GM21737 (cell line): ENCODE measurements around the gene AOPEP.

Experiments
- ATAC-seq: cut with Tn5 transposase; IDR thresholded peaks from one replicate; pipeline ENCODE4 v1.9.1; 2021; ENCODE audit warnings: mild to moderate bottlenecking, moderate library complexity; ENCODE audit not compliant: unreplicated experiment

AOPEP gene

GRCh38 chr9:94891183-94891582, 164.7 kb downstream of the AOPEP start:
- no peak for ATAC-seq

- no peak for ATAC-seq
These were observed 166.2 kb downstream of the AOPEP start for GRCh38 chr9:94892675-94893074.

GRCh38 chr9:94894094-94894699, 167.7 kb downstream of the AOPEP start:
- no peak for ATAC-seq

GRCh38 chr9:94895668-94896067, 169.2 kb downstream of the AOPEP start:
- ATAC-seq, result no peak

- no peak for ATAC-seq
These were observed 170.0 kb downstream of the AOPEP start for GRCh38 chr9:94896512-94896911.

- no peak for ATAC-seq
These were observed 173.1 kb downstream of the AOPEP start for GRCh38 chr9:94899464-94900221.

GRCh38 chr9:94900222-94901018, 173.9 kb downstream of the AOPEP start:
- no peak for ATAC-seq

- ATAC-seq, result no peak
These were observed 174.5 kb downstream of the AOPEP start for GRCh38 chr9:94901019-94901363.

GRCh38 chr9:94903961-94904421, 177.5 kb downstream of the AOPEP start:
- no peak for ATAC-seq

- ATAC-seq, result no peak
These were observed 178.3 kb downstream of the AOPEP start for GRCh38 chr9:94904806-94905205.

- ATAC-seq, result no peak
These were observed 179.1 kb downstream of the AOPEP start for GRCh38 chr9:94905606-94906005.

- no peak for ATAC-seq
These were observed 179.7 kb downstream of the AOPEP start for GRCh38 chr9:94906181-94906580.

GRCh38 chr9:94906713-94907112, 180.2 kb downstream of the AOPEP start:
- no peak for ATAC-seq

- no peak for ATAC-seq
These were observed 180.9 kb downstream of the AOPEP start for GRCh38 chr9:94907264-94907936.

GRCh38 chr9:94908011-94908563, 181.6 kb downstream of the AOPEP start:
- ATAC-seq, result no peak

- ATAC-seq, result no peak
These were observed 182.2 kb downstream of the AOPEP start for GRCh38 chr9:94908583-94909249.

- no peak for ATAC-seq
These were observed 182.9 kb downstream of the AOPEP start for GRCh38 chr9:94909250-94909894.

- ATAC-seq, result no peak
These were observed 183.6 kb downstream of the AOPEP start for GRCh38 chr9:94909965-94910730.

GRCh38 chr9:94911211-94911610, 184.7 kb downstream of the AOPEP start:
- ATAC-seq, result no peak
